Gastroesophageal sphincter (tissue), 4 donors: Measurements from ENCODE around the gene MPI. TPM values are rescaled to one million over a fixed set of nuclear protein-coding genes. Genes with fewer than 3 reads are reported as not detected.

ENCODE experiments used
- ATAC-seq: fragments of 150-250 bp; one replicate; pipeline ENCODE4 v1.9.1; 2016; ENCODE audit warnings: mild to moderate bottlenecking, moderate library complexity
- H3K27ac ChIP-seq, 4 donors: fragments of 200-600 bp; sonication (generic) in 3 of 4; 1 replicate in 3 of 4; 2 replicates in 1 of 4; pipeline ENCODE4 v1.5.1; 2016 to 2019
- H3K27me3 ChIP-seq: fragments of 200-600 bp; sonication (generic); one replicate; pipeline ENCODE4 v1.5.1; 2019
- H3K36me3 ChIP-seq, 2 donors: fragments of 200-600 bp; sonication (generic); one replicate each; pipeline ENCODE4 v1.5.1; 2019; ENCODE audit warnings: control low read depth in 1 of 2
- H3K4me1 ChIP-seq, 3 donors: fragments of 200-600 bp; sonication (generic); 1 replicate in 2 of 3; 2 replicates in 1 of 3; pipeline ENCODE4 v1.5.1; 2016 to 2019; ENCODE audit warnings: control low read depth in 2 of 3
- H3K4me3 ChIP-seq, 2 donors: fragments of 200-600 bp; sonication (generic); one replicate each; pipeline ENCODE4 v1.5.1; 2019; ENCODE audit warnings: mild to moderate bottlenecking in 1 of 2, moderate library complexity in 1 of 2
- H3K9me3 ChIP-seq, 3 donors: fragments of 200-600 bp; sonication (generic); one replicate each; pipeline ENCODE4 v1.5.1; 2017 to 2019; ENCODE audit warnings: control low read depth in 2 of 3
- CTCF ChIP-seq, 4 experiments: fragments of 200-600 bp in 2 of 4; fragments of 450-650 bp in 2 of 4; sonication (generic) in 1 of 4; IDR thresholded peaks; one replicate each; pipeline ENCODE4 v1.5.1; 2017 to 2019; ENCODE audit warnings: antibody characterized with exemption in 4 of 4, mild to moderate bottlenecking in 2 of 4, moderate library complexity in 2 of 4
- EP300 ChIP-seq: sonication (generic); formaldehyde crosslinking; IDR thresholded peaks from one replicate; pipeline ENCODE4 v1.6.1; 2017; ENCODE audit warnings: antibody characterized with exemption, mild to moderate bottlenecking
- POLR2A ChIP-seq, 2 donors: fragments of 450-650 bp; IDR thresholded peaks; one replicate each; pipeline ENCODE4 v1.6.1; 2017; ENCODE audit warnings: antibody characterized with exemption in 2 of 2, mild to moderate bottlenecking in 2 of 2, moderate library complexity in 1 of 2
- POLR2AphosphoS5 ChIP-seq: sonication (generic); formaldehyde crosslinking; IDR thresholded peaks from one replicate; pipeline ENCODE4 v1.6.1; 2017; ENCODE audit warnings: antibody characterized with exemption
- WGBS, 2 donors: methylation state at CpG; one replicate each; pipeline ENCODE4 v1.1.5; 2018; ENCODE audit warnings: low coverage in 1 of 2; 5-methylcytosine and 5-hydroxymethylcytosine counted together
- total RNA-seq, 4 donors: library from RNA; depleted of rRNA; stranded (reverse); fragments of >200 nt; gene quantifications; one replicate each; pipeline ENCODE4 v1.1.0, GENCODE V29; 2016

The MPI gene
- total RNA-seq, 4 donors from 2014 or later = 36.5 to 58.8 (median 42.5) TPM

DNA sequence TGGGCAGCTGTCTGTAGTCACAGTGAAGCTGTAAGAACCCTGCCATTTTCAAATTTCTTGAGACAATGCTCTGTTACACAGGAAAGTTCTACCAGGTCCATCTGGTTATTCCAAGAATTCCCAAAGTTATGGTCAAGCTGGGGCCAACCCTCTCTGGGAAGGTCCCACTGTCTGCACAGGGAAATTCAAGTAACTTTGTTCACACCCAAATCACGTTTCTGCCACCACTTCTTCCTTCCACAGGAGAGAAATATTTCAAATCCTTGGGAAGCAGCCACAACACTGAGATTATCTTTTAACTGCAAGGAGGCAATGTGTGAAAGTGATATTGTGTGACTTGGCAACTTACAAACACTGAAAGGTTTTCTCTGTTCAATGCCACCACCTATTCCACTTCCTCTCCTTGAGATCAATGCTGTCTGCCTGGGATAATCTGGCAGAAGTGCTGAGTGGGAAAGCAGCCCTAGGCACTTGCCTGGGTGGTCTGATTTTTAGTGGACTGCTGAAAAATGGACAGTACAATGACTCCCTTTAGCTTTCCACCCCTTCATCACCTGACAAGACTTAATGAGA, 22.3 kb upstream of the MPI start:
- Histone ChIP-seq H3K27ac (peak overlapping the region in 3 of 4 donors; percentile 94 to 96 (median 95)), H3K4me1 (peaks cover 2 to 85% (median 54%) of the 10 kb centered on the region in 3 donors), H3K27me3 (no peaks in the 10 kb centered on the region), H3K4me3 (no peak overlapping the region), H3K9me3 (no peaks in the 10 kb centered on the region), H3K36me3 (no peaks in the 10 kb centered on the region)
- no peak for ATAC-seq
- 17 to 25% methylated on average over 1 of the region's 1 CpG for WGBS, 2 donors
- no peak for TF ChIP-seq EP300
- TF ChIP-seq POLR2A (IDR thresholded peaks at IDR 0.05) = no peak
- TF ChIP-seq POLR2AphosphoS5 = no peak
- no peak for TF ChIP-seq CTCF (IDR thresholded peaks at IDR 0.05)

DNA sequence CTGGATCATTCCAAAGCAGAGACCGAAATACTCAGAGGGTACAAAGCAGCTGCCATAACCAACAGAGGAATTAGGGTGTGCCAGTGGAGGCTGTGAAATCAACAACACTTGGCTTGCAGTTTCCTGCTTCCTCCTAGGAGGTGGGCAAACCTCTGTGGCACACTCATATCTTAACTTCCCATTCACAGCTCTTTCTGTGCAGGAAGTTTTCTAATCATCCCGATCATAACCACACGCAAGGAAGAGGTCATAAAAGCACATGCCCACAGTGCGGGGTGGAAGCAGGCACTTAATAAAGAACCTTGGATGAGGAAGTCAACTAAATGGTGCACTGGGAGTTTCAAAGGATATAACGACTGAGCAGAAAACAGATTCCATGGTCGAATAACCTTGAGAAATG, 21.8 kb upstream of the MPI start:
- Histone ChIP-seq H3K4me1 (peaks cover 2 to 83% (median 54%) of the 10 kb centered on the region in 3 donors), H3K27me3 (no peaks in the 10 kb centered on the region), H3K4me3 (no peak overlapping the region), H3K9me3 (no peaks in the 10 kb centered on the region), H3K27ac (peak overlapping the region in 3 of 4 donors; percentile 94 to 96 (median 95)), H3K36me3 (no peaks in the 10 kb centered on the region)
- 53 to 62% methylated on average over 2 to 5 of the region's 6 CpGs for WGBS, 2 donors
- no peak for TF ChIP-seq EP300
- no peak for TF ChIP-seq POLR2A (IDR thresholded peaks at IDR 0.05)
- TF ChIP-seq CTCF (IDR thresholded peaks at IDR 0.05) = no peak
- no peak for TF ChIP-seq POLR2AphosphoS5
- ATAC-seq = no peak

DNA sequence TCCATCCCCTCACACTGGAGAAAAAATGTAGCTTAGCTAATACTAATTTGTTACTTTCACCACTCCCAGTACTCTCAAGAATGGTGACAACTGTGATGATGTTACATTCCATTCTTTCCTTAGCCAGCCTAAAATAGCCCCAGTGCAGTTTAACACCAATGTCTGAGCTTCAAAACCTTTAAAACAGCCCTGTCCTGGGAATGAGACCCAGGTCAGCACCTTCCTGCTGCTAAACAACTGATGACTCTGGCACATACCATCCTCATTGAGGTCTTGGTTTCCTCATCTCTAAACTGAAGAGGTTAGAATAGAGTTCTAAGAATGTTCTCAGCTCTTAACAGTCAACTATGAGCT, 20.5 kb upstream of the MPI start:
- no peak overlapping the region for H3K4me3 ChIP-seq
- no peaks in the 10 kb centered on the region for H3K9me3 ChIP-seq
- H3K27me3 ChIP-seq = no peaks in the 10 kb centered on the region
- no peaks in the 10 kb centered on the region for H3K36me3 ChIP-seq
- peak; percentile 19 for ATAC-seq
- H3K27ac ChIP-seq = peak overlapping the region; percentile 61 to 96 (median 94)
- TF ChIP-seq CTCF (IDR thresholded peaks at IDR 0.05) (no peak), POLR2AphosphoS5 (no peak), POLR2A (IDR thresholded peaks at IDR 0.05) (no peak), EP300 (no peak)
- peaks cover 2 to 76% (median 54%) of the 10 kb centered on the region in 3 donors for H3K4me1 ChIP-seq

DNA sequence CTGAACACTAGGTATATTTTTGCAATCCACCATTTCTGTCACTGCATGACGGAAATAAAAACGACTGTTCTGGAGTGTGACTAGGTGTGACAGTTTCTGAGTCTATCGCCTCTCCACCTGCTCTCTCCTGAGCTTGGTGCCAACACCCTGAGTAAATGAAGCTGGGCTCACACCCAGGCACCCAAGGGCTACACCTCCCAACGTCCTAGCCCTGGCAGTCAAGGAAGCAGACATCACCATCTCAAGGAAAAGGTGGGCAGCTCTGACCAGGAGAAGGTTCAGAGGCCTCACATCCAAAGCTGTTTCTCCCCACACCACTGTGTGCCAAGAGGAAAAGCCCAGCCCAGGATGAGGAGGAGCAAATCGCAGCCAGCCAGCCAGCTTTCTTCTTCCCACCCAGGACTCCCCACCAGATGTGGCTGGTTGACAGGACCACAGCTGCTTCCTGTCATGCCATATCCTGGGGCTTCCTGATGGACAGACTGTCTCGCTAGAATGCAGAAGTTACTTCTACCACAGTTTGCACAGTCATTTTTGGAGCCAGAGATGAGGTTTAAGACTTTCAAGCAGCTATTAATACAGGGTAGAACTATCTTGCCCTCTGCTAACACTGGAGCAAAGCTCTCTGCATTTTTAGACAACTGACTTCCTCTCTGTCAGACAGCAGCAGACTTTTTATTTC, 20.0 kb upstream of the MPI start:
- peak; percentile 43 for ATAC-seq
- Histone ChIP-seq H3K27me3 (no peaks in the 10 kb centered on the region), H3K27ac (peak overlapping the region; percentile 61 to 96 (median 94)), H3K36me3 (no peaks in the 10 kb centered on the region), H3K4me1 (peaks cover 2 to 75% (median 54%) of the 10 kb centered on the region in 3 donors), H3K4me3 (peak overlapping the region in 1 of 2 donors; percentile 71), H3K9me3 (no peaks in the 10 kb centered on the region)
- WGBS, 2 donors = 53% methylated on average over 4 of the region's 6 CpGs; no CpG with 5 or more reads in 1 of the 2 donors
- TF ChIP-seq EP300 = no peak
- peak in 1 of 2 donors; percentile 27 for TF ChIP-seq POLR2A (IDR thresholded peaks at IDR 0.05)

DNA sequence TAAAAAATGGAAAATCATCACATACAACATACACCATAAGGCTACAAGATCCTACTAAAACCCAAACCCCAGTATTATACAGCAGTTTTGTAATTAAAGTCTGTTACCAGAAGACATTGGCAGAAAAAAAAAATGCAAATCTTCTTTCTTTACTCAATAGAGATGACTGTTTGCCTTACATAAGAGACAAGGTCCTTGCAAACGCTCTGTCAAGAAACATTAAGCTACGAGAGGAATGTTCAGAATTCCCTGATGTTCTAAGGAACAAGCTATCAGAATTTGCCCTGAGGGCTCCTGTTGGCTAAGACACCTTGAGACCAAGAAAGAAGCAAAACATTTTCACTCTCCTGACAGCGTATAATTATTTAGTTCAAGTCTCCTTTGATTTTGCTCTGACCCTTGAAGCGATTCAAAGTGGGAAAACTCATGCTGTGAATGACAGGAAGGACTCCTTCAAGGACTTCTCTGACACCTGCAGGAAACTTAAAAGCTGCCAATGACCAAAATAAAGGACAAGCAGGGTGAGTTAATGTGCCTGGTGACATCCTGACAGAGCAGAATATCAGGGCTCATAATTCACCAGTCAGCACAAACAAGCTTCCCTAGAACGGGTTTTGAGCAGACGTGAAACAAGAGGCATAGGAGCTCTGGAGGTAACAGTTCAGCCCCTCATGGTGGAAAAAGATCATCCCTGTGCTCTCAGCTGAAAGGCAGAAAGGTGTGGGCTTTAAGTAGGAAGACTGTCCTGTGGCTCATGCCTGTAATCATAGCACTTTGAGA, 19.2 kb upstream of the MPI start:
- H3K36me3 ChIP-seq = no peaks in the 10 kb centered on the region
- no peaks in the 10 kb centered on the region for H3K27me3 ChIP-seq
- no peak for TF ChIP-seq EP300
- no peak for TF ChIP-seq CTCF (IDR thresholded peaks at IDR 0.05)
- TF ChIP-seq POLR2AphosphoS5 = no peak
- TF ChIP-seq POLR2A (IDR thresholded peaks at IDR 0.05) = no peak
- peak overlapping the region in 1 of 2 donors; percentile 71 for H3K4me3 ChIP-seq
- peaks cover 2 to 75% (median 54%) of the 10 kb centered on the region in 3 donors for H3K4me1 ChIP-seq
- 23 to 27% methylated on average over 6 of the region's 6 CpGs for WGBS, 2 donors
- no peak for ATAC-seq
- H3K9me3 ChIP-seq = no peaks in the 10 kb centered on the region
- H3K27ac ChIP-seq = peak overlapping the region; percentile 44 to 96 (median 94)
